IPS DF 4.7 (cell line): ENCODE data around the gene RNF180.

ENCODE experiments used
- DNase-seq: peaks from one replicate; pipeline ENCODE4 v3.0.0-alpha.2; 2013; ENCODE audit warnings: low spot score; ENCODE audit errors: extremely low read depth

RNF180 gene

GRCh38 chr5:64165500-64166200 lies at the start of gene RNF180:
RNF180 (plus strand) TSS chr5:64165843; CDS start chr5:64200808, 34,965 bp downstream.
- DNase-seq: no peak

- no peak for DNase-seq
These were observed 40.1 kb upstream of the RNF180 start for GRCh38 chr5:64125521-64125920.

DNA sequence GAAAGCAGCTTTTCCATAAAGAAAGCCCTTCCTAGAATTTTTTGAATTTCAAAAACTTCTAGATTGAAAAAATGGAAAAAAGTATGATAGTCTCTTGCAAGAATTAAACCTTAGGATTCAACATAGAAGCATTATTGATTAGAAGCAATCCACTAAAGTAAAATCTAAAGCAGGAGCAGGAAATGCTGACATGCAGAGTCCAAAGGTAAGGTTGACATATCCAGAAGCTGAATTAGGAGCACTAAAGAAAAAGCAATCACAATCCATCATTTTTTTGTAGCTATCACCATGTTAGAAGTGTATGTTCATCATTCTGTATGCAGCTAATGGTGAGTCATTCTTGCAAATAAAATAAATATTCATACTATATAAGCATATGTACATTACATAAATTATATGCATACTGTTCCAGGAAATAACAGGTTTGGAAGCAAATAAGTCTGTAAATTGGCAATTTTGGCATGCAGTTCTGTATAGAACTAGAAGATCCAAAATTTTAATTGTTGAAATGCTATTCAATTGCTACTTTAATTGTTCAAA lies 39.4 kb upstream of the RNF180 start:
- no peak for DNase-seq

- DNase-seq: no peak
These were observed 25.6 kb upstream of the RNF180 start for GRCh38 chr5:64140018-64140417.

DNA sequence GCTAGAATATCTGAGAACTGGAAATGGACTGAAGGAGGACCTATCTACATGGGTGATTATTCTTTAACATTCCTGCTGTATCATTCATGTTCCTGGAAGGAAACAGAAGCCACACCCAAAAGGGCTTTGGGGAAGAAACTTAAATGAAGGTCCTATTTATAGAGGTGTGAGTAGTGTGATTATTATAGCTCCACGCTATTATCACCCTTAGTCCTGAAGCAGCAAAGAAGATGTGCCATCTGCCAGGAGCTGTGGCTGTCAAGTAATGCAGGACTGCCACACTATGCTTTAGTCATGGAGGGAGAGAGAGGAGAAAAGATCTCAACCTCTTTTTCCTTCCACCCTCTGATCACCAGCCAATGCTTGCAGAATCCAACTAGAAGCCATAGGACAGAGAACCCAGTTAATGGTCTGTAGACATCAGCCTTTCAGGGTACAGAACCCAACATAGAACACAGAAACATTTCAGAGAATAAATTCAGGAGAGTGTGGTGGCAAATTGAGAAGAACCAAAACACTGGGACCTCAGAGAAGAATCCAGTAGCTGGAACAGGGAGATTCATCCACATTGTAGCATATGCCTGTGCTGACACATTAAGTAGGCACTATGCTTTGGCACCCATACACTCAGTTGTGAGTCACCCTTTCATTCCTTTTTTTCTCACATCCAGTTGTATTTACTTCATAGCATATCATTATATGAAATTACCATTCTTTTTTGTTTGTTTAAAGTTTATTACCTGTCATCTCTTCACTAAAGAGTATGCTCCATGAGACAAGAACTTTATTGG lies 21.0 kb upstream of the RNF180 start:
- DNase-seq: no peak

GRCh38 chr5:64145216-64145895 lies 20.3 kb upstream of the RNF180 start:
- no peak for DNase-seq

- DNase-seq: no peak
These were observed 18.3 kb upstream of the RNF180 start for GRCh38 chr5:64147379-64147778.

DNA sequence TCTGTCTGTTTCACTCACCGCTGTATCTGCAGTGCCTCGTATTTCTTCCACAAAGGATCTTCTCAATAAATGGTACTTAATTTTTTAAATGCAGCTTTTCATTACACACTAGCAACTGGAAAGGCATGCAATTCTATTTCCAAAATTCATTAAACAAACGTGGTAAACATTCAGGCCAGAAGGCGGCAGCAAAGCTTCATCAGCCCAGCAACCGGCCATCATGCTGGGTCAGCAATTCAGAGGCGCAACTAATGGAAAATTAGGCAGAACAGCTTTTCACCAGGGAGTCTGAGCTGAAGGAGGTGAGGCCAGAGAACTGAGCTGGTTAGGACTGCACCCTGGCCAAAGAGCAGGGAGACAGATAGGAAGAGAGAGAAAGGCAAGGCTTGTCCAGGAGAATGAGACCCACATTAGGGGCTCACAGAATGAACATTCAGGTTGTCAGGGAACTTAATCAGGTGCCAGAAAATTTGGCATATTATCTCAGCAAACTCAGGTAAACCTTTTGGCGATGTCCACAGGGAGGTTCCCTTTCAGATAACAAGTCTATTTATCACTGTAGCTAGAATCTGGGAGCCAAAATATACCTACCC lies 17.7 kb upstream of the RNF180 start:
- no peak for DNase-seq

DNA sequence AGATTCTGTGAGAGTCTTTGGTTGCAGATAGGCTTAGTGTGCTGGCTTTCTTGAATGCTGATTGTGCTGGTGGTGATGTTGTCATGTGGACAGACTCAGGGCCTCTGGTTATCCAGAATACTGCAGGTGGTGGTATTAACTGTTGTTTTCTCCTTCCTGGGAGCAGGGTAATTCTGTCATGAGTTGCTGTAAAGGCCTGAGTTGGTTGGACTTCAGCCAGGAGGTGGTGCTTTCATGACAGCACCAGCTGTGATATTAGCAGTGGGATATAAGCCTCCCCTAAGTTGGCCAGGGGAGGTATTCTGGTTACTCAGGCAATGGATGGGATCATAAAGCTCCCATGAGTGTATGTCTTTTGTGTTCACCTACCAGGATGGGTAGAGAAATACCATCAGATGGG lies 16.4 kb upstream of the RNF180 start:
- no peak for DNase-seq

GRCh38 chr5:64149857-64150521 lies 15.7 kb upstream of the RNF180 start:
- DNase-seq: no peak

- no peak for DNase-seq
These were observed 9.4 kb upstream of the RNF180 start for GRCh38 chr5:64156261-64156660.

DNA sequence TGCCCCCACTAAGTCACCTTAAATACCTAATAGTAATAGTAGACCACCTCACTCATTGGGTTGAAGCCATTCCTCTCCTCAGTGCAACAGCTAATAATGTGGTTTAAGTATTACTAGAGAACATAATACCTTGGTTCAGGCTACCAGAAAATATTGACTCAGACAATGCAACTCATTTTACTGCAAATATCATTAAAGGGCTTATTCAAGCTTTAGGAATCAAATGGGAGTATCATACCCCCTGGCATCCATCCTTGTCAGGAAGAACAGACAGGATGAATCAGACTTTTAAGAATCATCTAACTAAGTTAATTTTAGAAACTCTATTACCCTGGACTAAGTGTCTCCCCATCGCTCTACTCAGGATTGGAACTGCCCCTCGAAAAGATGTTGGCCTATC lies 6.8 kb upstream of the RNF180 start:
- no peak for DNase-seq

GRCh38 chr5:64160201-64160600 lies 5.4 kb upstream of the RNF180 start:
- no peak for DNase-seq

GRCh38 chr5:64161420-64161819 lies 4.2 kb upstream of the RNF180 start:
- DNase-seq: no peak

GRCh38 chr5:64163135-64163534 lies 2.5 kb upstream of the RNF180 start:
- no peak for DNase-seq

GRCh38 chr5:64163746-64164145 lies 1.9 kb upstream of the RNF180 start:
- no peak for DNase-seq

- DNase-seq: no peak
These were observed 1.5 kb upstream of the RNF180 start for GRCh38 chr5:64164166-64164565.

- no peak for DNase-seq
These were observed 513 bp upstream of the RNF180 start for GRCh38 chr5:64165160-64165499.

- DNase-seq: no peak
These were observed 737 bp downstream of the RNF180 start for GRCh38 chr5:64166201-64166959.

DNA sequence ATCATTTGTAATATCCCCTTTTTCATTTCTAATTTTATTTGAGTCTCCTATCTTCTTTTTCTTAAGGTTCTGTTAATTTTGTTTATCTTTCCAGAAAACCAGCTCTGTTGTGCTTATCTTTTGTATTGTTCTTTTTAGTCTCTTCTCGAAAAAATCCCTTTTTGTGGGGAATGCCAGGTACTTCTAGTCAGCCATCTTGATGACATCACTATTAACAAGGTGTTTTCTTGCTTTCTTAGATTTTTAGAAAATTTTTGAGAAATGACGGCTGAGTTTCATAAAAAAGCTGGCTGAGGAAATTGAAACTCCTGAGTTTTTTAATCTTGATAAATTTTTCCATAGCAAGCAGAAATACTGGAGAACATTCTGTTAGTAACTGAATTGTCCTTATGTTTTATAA lies 10.7 kb downstream of the RNF180 start:
- DNase-seq: no peak
